NCI-H2107 treated with DMSO at 0.1 percent for 48 hours (cell line): ENCODE data around the gene RERE.
"Not testable (repeated sequence)": the region's sequence is repeated elsewhere in the genome, so short reads cannot be mapped to it uniquely, and the experiment has no call there.

Source experiments
- DNase-seq: peaks from one replicate; lab custom pipeline; 2025; ENCODE audit not compliant: unreplicated experiment; lab: John Stamatoyannopoulos, UW

RERE gene

GRCh38 chr1:8392522-8392921, 424.9 kb downstream of the RERE start:
- DNase-seq = no peak

GRCh38 chr1:8390707-8391106, 426.7 kb downstream of the RERE start:
- DNase-seq = no peak

GRCh38 chr1:8389958-8390535, 427.4 kb downstream of the RERE start:
- no peak for DNase-seq

- DNase-seq = no peak
Observed at GRCh38 chr1:8388732-8389562, 428.5 kb downstream of the RERE start.

- DNase-seq = no peak
Observed at GRCh38 chr1:8386247-8386646, 431.2 kb downstream of the RERE start.

- no peak for DNase-seq
Observed at GRCh38 chr1:8384577-8384976, 432.9 kb downstream of the RERE start.

- DNase-seq = no peak
Observed at GRCh38 chr1:8384088-8384487, 433.4 kb downstream of the RERE start.

GRCh38 chr1:8382608-8383505, 434.6 kb downstream of the RERE start:
- no peak for DNase-seq

GRCh38 chr1:8382051-8382505, 435.4 kb downstream of the RERE start:
- DNase-seq = no peak

- DNase-seq = no peak
Observed at GRCh38 chr1:8381618-8382017, 435.8 kb downstream of the RERE start.

- not testable (repeated sequence) for DNase-seq
Observed at GRCh38 chr1:8380310-8380709, 437.1 kb downstream of the RERE start.

- DNase-seq = no peak
Observed at GRCh38 chr1:8379513-8380186, 437.8 kb downstream of the RERE start.

GRCh38 chr1:8378981-8379470, 438.4 kb downstream of the RERE start:
- no peak for DNase-seq

GRCh38 chr1:8378178-8378577, 439.3 kb downstream of the RERE start:
- DNase-seq = no peak

GRCh38 chr1:8377271-8377981, 440.0 kb downstream of the RERE start:
- no peak for DNase-seq

GRCh38 chr1:8376358-8376840, 441.0 kb downstream of the RERE start:
- DNase-seq = no peak

- DNase-seq = no peak
Observed at GRCh38 chr1:8374812-8375211, 442.6 kb downstream of the RERE start.

GRCh38 chr1:8374356-8374755, 443.1 kb downstream of the RERE start:
- no peak for DNase-seq

GRCh38 chr1:8373581-8374241, 443.7 kb downstream of the RERE start:
- DNase-seq = peak; percentile 11

GRCh38 chr1:8373125-8373524, 444.3 kb downstream of the RERE start:
- DNase-seq = no peak
